Kidney (tissue), 14 donors: ENCODE measurements around the gene GFOD2. TPM values are rescaled to one million over a fixed set of nuclear protein-coding genes. Genes with fewer than 3 reads are reported as not detected.
A peak's percentile ranks its signal among the peaks of the same experiment; 100 is the strongest.

Source experiments
- DNase-seq, 5 donors: peaks; one replicate each; pipeline ENCODE4 v3.0.0-alpha.2; 2013 to 2020
- FAIRE-seq: peaks from 2 replicates; lab custom pipeline; 2012; peaks lifted over from hg19 to GRCh38; lab: Jason Lieb, UNC
- H3K27ac ChIP-seq, 2 donors: one replicate each; pipeline ENCODE4 v1.7.0; 2013; ENCODE audit warnings: low read depth in 2 of 2, low read length in 2 of 2, inconsistent platforms in 1 of 2
- H3K27me3 ChIP-seq: one replicate; pipeline ENCODE4 v1.7.1; 2013; ENCODE audit warnings: low read length, inconsistent platforms; ENCODE audit not compliant: control insufficient read depth, insufficient read depth
- H3K36me3 ChIP-seq, 3 donors: one replicate each; pipeline versions ENCODE4 v1.7.0 to v1.7.1; 2013; ENCODE audit warnings: low read length in 3 of 3, control low read depth in 1 of 3, inconsistent platforms in 1 of 3; ENCODE audit not compliant: insufficient read depth in 3 of 3, control insufficient read depth in 2 of 3
- H3K4me1 ChIP-seq, 3 donors: one replicate each; pipeline versions ENCODE4 v1.7.0 to v1.7.1; 2013; ENCODE audit warnings: low read length in 3 of 3, inconsistent platforms in 1 of 3, low read depth in 1 of 3; ENCODE audit not compliant: control insufficient read depth in 2 of 3, insufficient read depth in 2 of 3
- H3K4me3 ChIP-seq, 3 donors: one replicate each; pipeline versions ENCODE4 v1.7.0 to v1.8.1; 2013; ENCODE audit warnings: low read length in 3 of 3, control low read depth in 1 of 3, inconsistent platforms in 1 of 3
- H3K9ac ChIP-seq, 3 donors: one replicate each; pipeline versions ENCODE4 v1.7.0 to v1.7.1; 2013; ENCODE audit warnings: low read length in 3 of 3, control low read depth in 1 of 3, inconsistent platforms in 1 of 3
- H3K9me3 ChIP-seq, 3 donors: one replicate each; pipeline versions ENCODE4 v1.7.0 to v1.7.1; 2013; ENCODE audit warnings: low read length in 3 of 3, control low read depth in 1 of 3, inconsistent platforms in 1 of 3; ENCODE audit not compliant: control insufficient read depth in 2 of 3, insufficient read depth in 1 of 3
- CTCF ChIP-seq: IDR thresholded peaks from 3 replicates; pipeline ENCODE4 v1.5.1; 2012; ENCODE audit warnings: mild to moderate bottlenecking, moderate library complexity, borderline replicate concordance; ENCODE audit not compliant: insufficient read depth; ENCODE audit errors: extremely low read depth
- intact Hi-C: fragments of 100-400 bp; cut with DNase I; formaldehyde crosslinking; loops from one replicate; pipeline ENCODE4 v1.11.1; 2022
- polyA plus RNA-seq: library from polyadenylated mRNA; stranded (reverse); fragments of 350-450 nt; fragmentation: Illumina TruSeq; extraction: RNeasy Lipid Tissue Mini Kit (QIAGEN cat#74804); gene quantifications from one replicate; pipeline ENCODE4 v1.2.3, GENCODE V29; 2014; ENCODE audit warnings: low read depth, low replicate concordance; ENCODE audit not compliant: insufficient read depth
- total RNA-seq: library from RNA; stranded (reverse); fragmentation: NEBNext Ultra II Directional; extraction: Animal tissue kit (Norgen Biotek cat#: 25700); gene quantifications from one replicate; pipeline ENCODE4 v1.2.1, GENCODE V29; 2021
- donor health status: control.
- donor health status: control.
- donor health status: control.
- donor health status: control.
- donor health status: control.
- donor health status: DM: yes; HTN: yes; CAD: no.
- donor health status: Normal renal cell carcinoma (clear cell type).

GFOD2 gene
- total and polyA plus RNA-seq, 2 donors from 2014 or later, result 14.5 to 24.5 TPM

- TF ChIP-seq CTCF, result no peak
- H3K27ac ChIP-seq, result no peak overlapping the region
- H3K36me3 ChIP-seq, result no peaks in the 10 kb centered on the region
- no peak for FAIRE-seq
- H3K4me1 ChIP-seq, result peaks cover 0 to 7% (median 4%) of the 10 kb centered on the region in 3 donors
- DNase-seq, result peak in 3 of 5 donors; percentile 42 to 79 (median 76)
- no peak overlapping the region for H3K9ac ChIP-seq
- intact Hi-C loops, result no loop called here
- H3K27me3 ChIP-seq, result peaks cover 19% of the 10 kb centered on the region
- no peak overlapping the region for H3K4me3 ChIP-seq
- H3K9me3 ChIP-seq, result no peaks in the 10 kb centered on the region
Observed at GRCh38 chr16:67653128-67653788, 65.9 kb downstream of the GFOD2 start.

GRCh38 chr16:67652578-67653127, 66.5 kb downstream of the GFOD2 start:
- intact Hi-C loops, result no loop called here
- Histone ChIP-seq H3K4me3 (no peak overlapping the region), H3K36me3 (no peaks in the 10 kb centered on the region), H3K27me3 (peaks cover 21% of the 10 kb centered on the region), H3K9me3 (no peaks in the 10 kb centered on the region), H3K27ac (no peak overlapping the region), H3K9ac (no peak overlapping the region), H3K4me1 (peaks cover 0 to 7% (median 4%) of the 10 kb centered on the region in 3 donors)
- TF ChIP-seq CTCF, result no peak
- peak in 4 of 5 donors; percentile 41 to 67 (median 58) for DNase-seq
- no peak for FAIRE-seq

GRCh38 chr16:67651847-67652246, 67.3 kb downstream of the GFOD2 start:
- TF ChIP-seq CTCF, result no peak

More at GRCh38 chr16:67651847-67652246, 67.3 kb downstream of the GFOD2 start:
- Histone ChIP-seq H3K9ac (no peak overlapping the region), H3K4me3 (no peak overlapping the region), H3K4me1 (peaks cover 0 to 7% (median 4%) of the 10 kb centered on the region in 3 donors), H3K27me3 (peaks cover 21% of the 10 kb centered on the region), H3K36me3 (no peaks in the 10 kb centered on the region), H3K9me3 (no peaks in the 10 kb centered on the region), H3K27ac (no peak overlapping the region)
- DNase-seq (no peak), FAIRE-seq (no peak)
- intact Hi-C loops, result no loop called here
